Nucleus accumbens (tissue), 56 donors: ENCODE results near the gene HSD17B7.
"Not testable (repeated sequence)": the region's sequence is repeated elsewhere in the genome, so short reads cannot be mapped to it uniquely, and the experiment has no call there.

Experiments used
- DNase-seq, 56 donors: peaks; one replicate each; lab custom pipeline; 2025; lab: John Stamatoyannopoulos, UW

Gene HSD17B7

GRCh38 chr1:162799995-162800830, 9.7 kb downstream of the HSD17B7 start:
- peak in 16 of 56 donors; percentile 2 to 59 (median 12) for DNase-seq

- not testable (repeated sequence) for DNase-seq
Measured at GRCh38 chr1:162807503-162807902, 17.0 kb downstream of the HSD17B7 start.

- DNase-seq, result not testable (repeated sequence)
Measured at GRCh38 chr1:162812357-162812756, 21.9 kb downstream of the HSD17B7 start.

GRCh38 chr1:162818136-162818535, 27.6 kb downstream of the HSD17B7 start:
- DNase-seq, result not testable (repeated sequence)

GRCh38 chr1:162818666-162819065, 28.2 kb downstream of the HSD17B7 start:
- DNase-seq, result not testable (repeated sequence)

- DNase-seq, result peak in 21 of 56 donors; percentile 1 to 48 (median 13)
Measured at GRCh38 chr1:162822391-162823200, 32.1 kb downstream of the HSD17B7 start.

- DNase-seq, result no peak
Measured at GRCh38 chr1:162823231-162823630, 32.7 kb downstream of the HSD17B7 start.

- no peak for DNase-seq
Measured at GRCh38 chr1:162823771-162824525, 33.4 kb downstream of the HSD17B7 start.

- DNase-seq, result no peak
Measured at GRCh38 chr1:162829268-162829667, 38.8 kb downstream of the HSD17B7 start.

GRCh38 chr1:162832470-162832869, 42.0 kb downstream of the HSD17B7 start:
- DNase-seq, result no peak

GRCh38 chr1:162835157-162835899, 44.8 kb downstream of the HSD17B7 start:
- DNase-seq, result no peak

GRCh38 chr1:162838863-162839262, 48.4 kb downstream of the HSD17B7 start:
- DNase-seq, result no peak

GRCh38 chr1:162840250-162840839, 49.8 kb downstream of the HSD17B7 start:
- DNase-seq, result no peak

- DNase-seq, result no peak
Measured at GRCh38 chr1:162844153-162844552, 53.7 kb downstream of the HSD17B7 start.

- no peak for DNase-seq
Measured at GRCh38 chr1:162846256-162847212, 56.0 kb downstream of the HSD17B7 start.

- peak in 45 of 56 donors; percentile 1 to 92 (median 38) for DNase-seq
Measured at GRCh38 chr1:162847839-162848453, 57.4 kb downstream of the HSD17B7 start.

- DNase-seq, result no peak
Measured at GRCh38 chr1:162849711-162850110, 59.2 kb downstream of the HSD17B7 start.

- DNase-seq, result no peak
Measured at GRCh38 chr1:162851341-162851740, 60.8 kb downstream of the HSD17B7 start.
